IPS-20b (cell line): ENCODE data around the gene PLAU.

Experiments
- H3K27ac ChIP-seq: one replicate; pipeline ENCODE4 v1.5.1; 2013; ENCODE audit warnings: low read length
- H3K27me3 ChIP-seq: 2 replicates; pipeline ENCODE4 v1.6.1; 2013; ENCODE audit warnings: mild to moderate bottlenecking, low read length, inconsistent platforms; ENCODE audit not compliant: insufficient read depth
- H3K36me3 ChIP-seq: 2 replicates; pipeline ENCODE4 v1.6.1; 2013; ENCODE audit warnings: low read depth, mild to moderate bottlenecking, inconsistent platforms, low read length, moderate library complexity; ENCODE audit not compliant: insufficient read depth
- H3K4me1 ChIP-seq: 2 replicates; pipeline ENCODE4 v1.6.1; 2013; ENCODE audit warnings: mild to moderate bottlenecking, control low read depth, inconsistent platforms, low read length, moderate library complexity; ENCODE audit not compliant: insufficient read depth
- H3K4me3 ChIP-seq: 2 replicates; pipeline ENCODE4 v1.5.1; 2013; ENCODE audit warnings: mild to moderate bottlenecking, low read length, inconsistent platforms
- H3K9ac ChIP-seq: 2 replicates; pipeline ENCODE4 v1.6.1; 2013; ENCODE audit warnings: low read depth, mild to moderate bottlenecking, inconsistent platforms, low read length, moderate library complexity
- H3K9me3 ChIP-seq: 2 replicates; pipeline ENCODE4 v1.6.1; 2013; ENCODE audit warnings: mild to moderate bottlenecking, low read depth, low read length, inconsistent platforms; ENCODE audit not compliant: insufficient read depth

PLAU gene

GRCh38 chr10:73905256-73906020 is 5.5 kb upstream of the PLAU start:
- H3K9ac ChIP-seq: no peak overlapping the region

DNA sequence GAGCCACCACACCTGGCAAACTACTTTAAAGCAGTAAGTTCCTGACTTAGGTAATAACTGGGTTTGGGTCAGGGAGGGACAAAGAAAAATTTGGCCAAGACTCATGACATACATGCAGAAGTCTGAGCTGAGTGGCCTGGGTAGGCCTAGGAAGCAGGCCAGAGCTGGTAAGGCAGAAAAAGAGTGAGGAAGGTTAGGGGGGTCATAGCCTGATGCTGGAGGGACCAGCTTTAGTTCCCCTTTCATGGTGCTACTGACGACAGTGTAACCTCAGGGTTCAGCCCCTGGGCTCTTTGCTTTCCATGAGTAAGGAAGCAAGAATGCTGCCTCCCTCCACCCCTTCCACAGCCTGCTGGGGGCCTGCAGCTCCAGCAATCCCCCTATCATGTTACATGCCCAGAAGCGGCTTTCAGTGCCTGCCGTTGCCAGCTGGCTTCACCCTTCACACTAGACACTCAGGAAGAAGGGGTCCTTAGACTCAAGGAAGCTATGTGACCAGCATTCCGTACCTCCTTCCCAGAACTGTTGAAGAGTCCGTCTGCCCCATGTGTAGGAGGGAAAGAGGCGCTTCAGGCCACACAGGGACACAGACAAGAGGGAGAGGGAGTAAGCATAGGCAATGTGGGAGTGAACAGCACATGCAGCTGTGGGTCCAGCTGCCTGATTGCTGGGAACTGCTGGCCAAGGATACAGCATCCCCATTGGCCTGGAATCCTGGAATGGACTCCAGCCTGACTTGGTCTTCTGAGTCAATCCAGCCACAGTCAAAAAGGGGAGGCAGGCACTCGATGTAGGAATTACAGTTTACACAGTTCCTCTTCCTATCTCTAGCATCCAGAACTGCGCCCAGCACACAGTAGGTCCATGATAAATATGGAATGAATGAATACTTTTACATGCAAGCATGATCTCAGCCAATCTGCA is 4.1 kb upstream of the PLAU start:
- Histone ChIP-seq H3K27ac (peak overlapping the region; percentile 82), H3K4me1 (peaks cover 35% of the 10 kb centered on the region), H3K27me3 (peaks cover 26% of the 10 kb centered on the region), H3K4me3 (peak overlapping the region; percentile 44; the same call in 1 of the 2 replicates), H3K36me3 (no peaks in the 10 kb centered on the region), H3K9ac (peak overlapping the region; percentile 35; the same call in 1 of the 2 replicates), H3K9me3 (no peaks in the 10 kb centered on the region)

More at GRCh38 chr10:73905256-73906020, 5.5 kb upstream of the PLAU start:
- peaks cover 16% of the 10 kb centered on the region for H3K27me3 ChIP-seq
- H3K4me3 ChIP-seq: no peak overlapping the region
- H3K9me3 ChIP-seq: no peaks in the 10 kb centered on the region
- H3K36me3 ChIP-seq: no peaks in the 10 kb centered on the region
- no peak overlapping the region for H3K27ac ChIP-seq
- H3K4me1 ChIP-seq: peaks cover 34% of the 10 kb centered on the region

GRCh38 chr10:73907841-73908517 is 3.0 kb upstream of the PLAU start:
- Histone ChIP-seq H3K4me1 (peaks cover 35% of the 10 kb centered on the region), H3K9me3 (no peaks in the 10 kb centered on the region), H3K27me3 (peaks cover 38% of the 10 kb centered on the region), H3K36me3 (no peaks in the 10 kb centered on the region), H3K4me3 (no peak overlapping the region), H3K9ac (no peak overlapping the region), H3K27ac (no peak overlapping the region)

- Histone ChIP-seq H3K4me3 (no peak overlapping the region), H3K27ac (no peak overlapping the region), H3K9ac (peak overlapping the region; percentile 2; the same call in 1 of the 2 replicates)
These were observed 1.9 kb upstream of the PLAU start for GRCh38 chr10:73908853-73909539.

GRCh38 chr10:73909540-73910115 is 1.3 kb upstream of the PLAU start:
- Histone ChIP-seq H3K36me3 (0 out of 2 replicates have a peak, but pooled peaks cover under 1% of the 10 kb centered on the region), H3K9ac (peak overlapping the region; percentile 2; the same call in 1 of the 2 replicates), H3K27me3 (peaks cover 45% of the 10 kb centered on the region), H3K4me1 (peaks cover 40% of the 10 kb centered on the region), H3K4me3 (no peak overlapping the region), H3K27ac (no peak overlapping the region), H3K9me3 (no peaks in the 10 kb centered on the region)

More at GRCh38 chr10:73908853-73909539, 1.9 kb upstream of the PLAU start:
- Histone ChIP-seq H3K4me1 (peaks cover 39% of the 10 kb centered on the region), H3K27me3 (peaks cover 45% of the 10 kb centered on the region), H3K36me3 (no peaks in the 10 kb centered on the region), H3K9me3 (no peaks in the 10 kb centered on the region)

GRCh38 chr10:73910401-73910763 is 550 bp upstream of the PLAU start:
- peaks cover 45% of the 10 kb centered on the region for H3K27me3 ChIP-seq
- H3K9ac ChIP-seq: peak overlapping the region; percentile 65; the same call in 1 of the 2 replicates
- H3K9me3 ChIP-seq: no peaks in the 10 kb centered on the region
- peaks cover 7% of the 10 kb centered on the region; the same call in 1 of the 2 replicates for H3K36me3 ChIP-seq
- peaks cover 38% of the 10 kb centered on the region for H3K4me1 ChIP-seq
- H3K4me3 ChIP-seq: peak overlapping the region; percentile 88
- H3K27ac ChIP-seq: no peak overlapping the region

DNA sequence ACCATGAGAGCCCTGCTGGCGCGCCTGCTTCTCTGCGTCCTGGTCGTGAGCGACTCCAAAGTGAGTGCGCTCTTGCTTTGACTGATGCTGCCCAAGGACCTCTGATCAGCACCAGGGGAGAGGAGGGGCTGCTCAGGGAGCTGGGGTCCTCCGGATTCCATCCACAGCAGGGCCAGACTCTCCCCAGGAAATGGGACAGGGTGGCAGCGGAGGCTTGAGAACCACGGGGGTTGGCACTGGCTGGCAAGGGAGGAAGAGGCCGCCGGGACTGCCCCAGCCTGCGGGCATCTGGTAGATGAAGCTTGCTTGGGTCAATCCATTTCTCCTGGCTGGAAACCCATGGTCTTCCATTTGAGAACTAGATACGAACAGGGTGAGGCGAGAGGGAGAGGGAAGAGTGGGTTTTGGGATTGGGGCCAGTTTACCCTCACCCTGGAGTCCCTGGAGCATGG is 647 bp downstream of the PLAU start:
- Histone ChIP-seq H3K9ac (peak overlapping the region; percentile 65; the same call in 1 of the 2 replicates), H3K36me3 (peaks cover 13% of the 10 kb centered on the region), H3K4me3 (peak overlapping the region; percentile 88), H3K27ac (no peak overlapping the region), H3K4me1 (peaks cover 28% of the 10 kb centered on the region), H3K9me3 (no peaks in the 10 kb centered on the region), H3K27me3 (peaks cover 45% of the 10 kb centered on the region)

- Histone ChIP-seq H3K4me3 (no peak overlapping the region), H3K27me3 (peaks cover 44% of the 10 kb centered on the region), H3K4me1 (peaks cover 17% of the 10 kb centered on the region), H3K9ac (no peak overlapping the region), H3K9me3 (no peaks in the 10 kb centered on the region), H3K36me3 (peaks cover 13% of the 10 kb centered on the region), H3K27ac (no peak overlapping the region)
These were observed 3.1 kb downstream of the PLAU start for GRCh38 chr10:73914036-73914435.

DNA sequence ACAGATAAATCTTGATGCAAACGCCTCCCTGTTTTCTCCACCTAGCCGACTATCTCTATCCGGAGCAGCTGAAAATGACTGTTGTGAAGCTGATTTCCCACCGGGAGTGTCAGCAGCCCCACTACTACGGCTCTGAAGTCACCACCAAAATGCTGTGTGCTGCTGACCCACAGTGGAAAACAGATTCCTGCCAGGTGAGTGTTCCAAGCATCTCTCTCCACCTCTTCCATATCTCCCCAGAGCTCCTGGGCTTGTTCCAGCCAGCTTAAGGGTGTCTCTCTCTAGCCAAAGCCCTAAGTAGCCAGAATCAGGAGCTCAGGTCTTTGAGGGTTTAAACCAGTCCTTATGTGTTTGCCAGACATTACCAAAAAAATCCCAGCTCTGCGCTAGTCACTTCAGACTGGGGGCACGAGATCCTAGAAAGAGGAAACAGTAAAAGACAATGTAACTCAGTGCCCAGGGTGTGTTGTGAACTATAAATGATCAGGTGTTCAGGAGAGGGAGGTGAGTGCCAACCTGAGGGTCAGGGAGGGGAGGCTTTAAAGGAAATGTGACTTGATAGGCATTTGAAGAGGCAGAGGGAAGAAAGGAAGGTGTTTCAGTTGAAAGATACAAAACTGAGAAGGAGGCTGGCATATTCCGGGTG is 4.4 kb downstream of the PLAU start:
- Histone ChIP-seq H3K36me3 (peaks cover 13% of the 10 kb centered on the region), H3K27me3 (peaks cover 31% of the 10 kb centered on the region), H3K4me3 (no peak overlapping the region), H3K27ac (no peak overlapping the region), H3K9ac (no peak overlapping the region), H3K9me3 (no peaks in the 10 kb centered on the region), H3K4me1 (peaks cover 6% of the 10 kb centered on the region)

- Histone ChIP-seq H3K9me3 (no peaks in the 10 kb centered on the region), H3K4me3 (no peak overlapping the region), H3K27ac (no peak overlapping the region), H3K4me1 (peaks cover 5% of the 10 kb centered on the region; the same call in 1 of the 2 replicates), H3K9ac (no peak overlapping the region), H3K36me3 (peaks cover 13% of the 10 kb centered on the region), H3K27me3 (peaks cover 18% of the 10 kb centered on the region)
These were observed 6.0 kb downstream of the PLAU start for GRCh38 chr10:73916761-73917470.
